ENCODE data around the gene UGT1A1.

The UGT1A1 gene

DNA sequence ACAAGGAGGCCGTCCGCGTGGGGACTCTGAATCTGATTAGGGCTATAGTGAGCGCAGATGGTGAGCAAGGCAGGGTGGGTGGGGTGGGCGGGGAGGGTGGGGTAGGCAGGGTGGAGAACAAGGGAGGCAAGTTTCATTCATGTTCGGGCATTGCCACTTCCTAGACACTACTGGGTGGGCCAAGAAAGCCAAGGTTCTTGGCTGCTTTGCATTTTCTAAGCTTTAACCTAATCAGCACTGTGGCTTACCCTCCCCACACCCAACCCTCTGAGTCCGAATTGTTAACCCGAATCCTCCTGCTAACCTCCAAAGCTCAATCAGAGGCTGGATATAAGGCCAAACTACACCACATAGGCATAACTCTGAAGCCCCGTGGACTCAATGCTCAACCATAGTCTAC is 36.2 kb downstream of the UGT1A1 start:
- no peak for DNase-seq (ENCODE audit: low read depth in 2 of 2)

DNA sequence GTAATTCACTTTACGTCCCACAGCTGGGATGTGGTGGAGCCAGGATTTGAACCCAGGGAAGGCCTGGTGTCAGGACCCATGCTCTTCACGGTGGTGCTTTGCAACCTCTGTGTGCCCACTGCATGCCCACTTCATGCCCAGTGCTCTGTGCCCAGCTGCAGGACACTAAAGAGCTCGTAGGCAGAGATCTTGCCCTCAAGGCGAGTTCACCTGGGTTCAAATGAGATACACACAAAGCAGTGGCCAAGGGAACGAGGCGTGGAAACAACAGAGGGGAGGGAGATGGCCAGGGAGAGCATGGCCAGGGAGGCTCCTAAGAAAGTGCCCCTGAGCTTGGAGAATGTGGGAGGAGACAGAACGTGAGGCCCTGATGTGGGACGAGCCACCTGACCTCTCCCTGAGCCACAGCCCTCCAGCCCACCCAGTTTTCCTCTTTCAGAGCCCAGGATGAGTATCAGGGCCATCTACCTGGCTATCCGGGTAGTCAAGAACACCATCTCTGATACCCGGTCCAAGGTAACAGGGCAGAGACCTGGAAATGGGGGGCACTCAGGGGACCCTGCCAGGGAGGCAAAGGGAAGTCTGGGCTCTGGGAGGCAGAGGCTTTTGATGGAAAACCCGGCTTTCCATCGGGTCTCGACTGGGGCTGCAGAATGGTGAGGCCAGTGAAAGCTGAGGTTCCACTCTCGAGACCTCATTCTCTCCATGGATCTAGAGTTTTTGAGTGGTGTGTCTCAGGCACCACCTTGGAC is 38.4 kb downstream of the UGT1A1 start:
- no peak for DNase-seq (ENCODE audit: low read depth in 2 of 2)

DNA sequence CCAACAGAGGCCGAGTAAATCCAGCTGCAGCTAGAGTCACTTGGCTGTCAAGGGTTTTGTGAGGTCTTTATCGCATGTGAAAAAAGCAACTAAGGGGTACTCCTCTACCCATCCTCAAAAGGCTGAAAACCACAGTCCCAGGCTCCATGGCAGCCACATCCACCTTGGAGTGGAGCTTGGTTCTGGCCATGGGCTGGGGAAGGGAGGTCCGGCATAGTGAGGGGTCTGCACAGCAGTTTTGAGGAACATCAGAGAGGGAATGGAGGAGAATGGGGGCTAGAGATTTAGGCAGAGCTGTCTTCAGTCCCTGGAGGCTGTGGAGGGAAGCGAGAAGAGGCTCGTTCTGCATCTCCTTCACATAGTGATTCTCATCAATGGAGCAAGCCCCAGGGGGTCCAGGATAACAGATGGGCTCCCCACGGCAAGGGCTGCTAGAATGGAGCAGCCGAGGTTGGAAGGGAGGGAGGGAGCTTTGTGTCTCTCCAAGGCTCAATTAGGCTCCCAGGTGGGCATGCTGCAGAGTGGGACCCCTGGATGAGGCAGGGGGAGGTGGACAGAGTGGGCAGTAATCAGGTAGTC is 39.1 kb downstream of the UGT1A1 start:
- DNase-seq (ENCODE audit: low read depth in 2 of 2), result no peak

DNA sequence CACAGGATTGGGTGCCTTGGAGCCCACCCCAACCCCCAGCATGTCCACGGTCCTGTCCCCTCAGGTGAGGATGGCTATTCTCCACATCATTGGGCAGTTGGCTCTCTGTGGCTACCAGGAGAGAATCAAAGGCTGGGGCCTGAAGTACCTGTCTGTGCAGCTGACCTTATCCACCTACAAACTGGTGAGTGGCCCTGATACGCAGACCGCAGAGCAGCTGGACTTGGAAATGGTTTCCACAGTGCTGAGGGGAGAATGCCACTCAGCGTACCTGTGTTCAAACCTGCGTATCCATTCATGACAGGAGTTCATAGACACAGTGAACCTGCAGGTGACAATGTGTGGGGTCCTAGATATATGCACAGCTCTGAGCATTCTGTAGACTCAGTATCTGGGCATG is 39.6 kb downstream of the UGT1A1 start:
- no peak for DNase-seq (ENCODE audit: low read depth in 2 of 2)

DNA sequence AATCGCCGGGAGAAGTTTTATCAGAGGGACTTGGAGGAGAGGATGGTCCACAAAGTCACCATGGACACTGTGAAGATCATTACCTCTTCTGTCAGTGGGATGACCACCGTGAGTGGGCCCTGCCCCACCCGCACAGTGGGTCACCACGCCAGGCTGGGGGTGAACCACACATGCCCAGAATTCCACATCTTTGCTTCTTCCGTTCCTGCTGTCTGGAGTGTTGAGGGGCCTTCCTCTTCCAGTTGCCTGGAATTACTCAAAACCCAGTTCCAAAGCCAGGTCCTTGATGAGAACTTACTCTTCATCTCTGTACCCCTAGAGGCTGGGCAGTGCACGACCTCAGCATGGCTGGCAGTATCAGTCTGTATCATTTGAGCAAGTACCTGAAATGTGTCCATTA is 40.1 kb downstream of the UGT1A1 start:
- DNase-seq (ENCODE audit: low read depth in 2 of 2), result no peak

DNA sequence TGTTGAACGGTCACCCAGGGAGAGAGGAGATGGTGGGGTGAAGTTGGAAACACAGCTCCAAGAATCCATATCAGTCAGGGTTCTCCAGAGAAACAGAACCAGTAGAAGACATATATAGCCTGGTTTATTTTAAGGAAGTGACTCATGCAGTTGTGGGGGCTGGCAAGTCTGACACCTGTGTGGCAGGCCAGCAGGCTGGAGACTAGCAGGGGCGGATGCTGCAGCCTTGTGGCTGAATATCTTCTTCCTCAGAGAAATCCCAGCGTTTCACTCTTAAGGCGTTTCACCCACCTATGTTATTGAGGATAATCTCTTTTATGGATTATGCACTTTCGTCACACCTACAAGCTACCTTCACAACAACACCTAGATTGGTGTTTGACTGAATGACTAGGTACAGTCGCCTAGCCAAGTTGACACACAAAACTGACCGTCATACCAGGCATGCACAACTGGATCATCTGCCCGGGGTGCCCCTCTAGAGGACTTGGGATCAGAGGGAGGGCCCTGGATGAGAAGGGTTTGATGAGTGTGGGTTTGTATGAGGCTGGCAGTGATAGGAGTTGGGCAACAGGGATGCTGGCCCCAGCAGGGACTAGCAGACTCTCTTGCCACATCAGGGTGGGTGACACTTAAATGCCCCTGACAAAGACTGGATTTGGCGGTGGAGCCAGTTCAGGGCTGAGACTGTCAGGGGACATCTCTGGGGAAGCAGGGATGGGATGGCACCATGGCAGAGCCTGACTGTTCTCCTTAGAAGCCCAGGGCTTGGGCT is 41.5 kb downstream of the UGT1A1 start:
- DNase-seq (ENCODE audit: low read depth in 2 of 2), result no peak

DNA sequence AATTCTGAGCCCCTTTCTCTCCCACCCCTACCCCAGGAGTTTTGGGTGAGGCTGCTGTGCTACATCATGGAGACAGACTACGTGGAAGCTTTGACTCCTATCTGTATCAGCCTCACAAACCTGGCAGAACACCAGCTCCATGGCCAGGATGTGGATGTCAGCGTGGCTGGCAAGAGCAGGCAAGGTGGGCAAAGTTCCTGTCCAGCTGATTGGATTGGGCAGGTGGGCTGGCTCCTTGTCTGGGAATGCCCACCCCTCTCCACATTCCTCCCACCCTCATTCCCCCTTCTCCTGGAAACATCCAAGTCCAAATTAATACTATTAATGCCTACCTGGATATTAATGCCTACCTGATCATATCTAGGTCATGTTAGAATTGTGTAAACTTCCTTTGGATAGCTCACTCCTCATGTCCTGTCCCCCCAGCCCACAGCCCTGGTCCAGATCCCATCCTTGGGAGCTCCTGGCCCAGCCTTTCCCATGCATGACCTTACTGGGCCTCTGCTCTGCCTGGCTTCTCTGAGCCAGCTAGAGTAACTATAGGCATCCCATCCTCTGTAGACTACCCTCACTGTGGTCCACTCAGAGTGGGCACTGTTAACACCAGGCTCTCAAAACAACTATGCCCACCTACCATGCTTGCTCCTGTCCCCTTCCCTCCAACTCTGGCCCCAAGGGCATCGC is 42.2 kb downstream of the UGT1A1 start:
- no peak for DNase-seq (ENCODE audit: low read depth in 2 of 2)

DNA sequence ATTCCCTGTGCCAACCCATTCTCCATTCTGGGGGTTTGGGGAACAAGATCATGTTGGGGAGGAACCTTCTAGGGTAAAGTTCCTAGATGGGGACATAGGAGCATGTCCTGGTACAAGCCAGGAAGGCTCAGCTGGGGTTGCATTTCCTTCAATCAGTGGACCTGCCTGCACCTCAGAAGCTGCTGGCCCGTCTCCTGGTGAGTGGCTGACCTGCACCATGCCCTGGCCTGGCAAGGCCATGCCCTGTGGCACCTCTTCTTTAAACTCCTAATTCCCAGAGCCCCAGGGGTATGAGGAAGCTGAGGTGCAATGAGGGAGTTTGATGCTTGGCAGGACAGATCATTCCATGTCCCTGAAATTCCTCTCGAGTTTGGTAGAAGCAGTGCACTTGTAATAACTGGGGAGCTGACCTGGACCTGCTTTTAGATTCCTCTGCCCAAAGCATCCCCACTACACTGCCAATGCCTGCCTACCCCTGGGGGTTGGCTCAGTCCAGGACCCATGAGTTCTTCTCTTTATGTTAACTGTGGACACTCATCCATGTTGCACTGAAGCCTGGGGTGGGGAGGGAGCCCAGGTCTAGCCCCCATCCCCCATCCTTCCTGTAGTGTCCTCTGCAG is 43.3 kb downstream of the UGT1A1 start:
- DNase-seq (ENCODE audit: low read depth in 2 of 2), result no peak

DNA sequence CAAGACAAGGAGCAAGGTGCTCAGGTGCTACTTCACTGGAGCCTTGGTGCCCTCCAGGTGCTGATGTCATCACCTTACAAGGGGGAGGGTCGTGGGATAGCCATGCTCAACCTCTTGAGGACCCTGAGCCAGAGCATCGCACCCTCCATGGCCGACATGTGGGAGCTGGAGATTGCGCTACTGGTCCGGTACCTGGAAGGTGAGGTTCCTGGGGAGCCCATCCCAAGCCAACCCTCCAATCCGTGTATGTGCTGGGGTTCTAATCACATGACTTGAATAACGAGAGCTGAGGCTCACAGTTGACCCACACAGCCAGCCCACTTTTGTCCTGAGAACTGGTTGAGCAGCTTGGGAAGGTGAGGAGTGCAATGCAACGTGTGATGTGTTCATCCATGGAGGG is 43.9 kb downstream of the UGT1A1 start:
- DNase-seq (ENCODE audit: low read depth in 2 of 2), result no peak

DNA sequence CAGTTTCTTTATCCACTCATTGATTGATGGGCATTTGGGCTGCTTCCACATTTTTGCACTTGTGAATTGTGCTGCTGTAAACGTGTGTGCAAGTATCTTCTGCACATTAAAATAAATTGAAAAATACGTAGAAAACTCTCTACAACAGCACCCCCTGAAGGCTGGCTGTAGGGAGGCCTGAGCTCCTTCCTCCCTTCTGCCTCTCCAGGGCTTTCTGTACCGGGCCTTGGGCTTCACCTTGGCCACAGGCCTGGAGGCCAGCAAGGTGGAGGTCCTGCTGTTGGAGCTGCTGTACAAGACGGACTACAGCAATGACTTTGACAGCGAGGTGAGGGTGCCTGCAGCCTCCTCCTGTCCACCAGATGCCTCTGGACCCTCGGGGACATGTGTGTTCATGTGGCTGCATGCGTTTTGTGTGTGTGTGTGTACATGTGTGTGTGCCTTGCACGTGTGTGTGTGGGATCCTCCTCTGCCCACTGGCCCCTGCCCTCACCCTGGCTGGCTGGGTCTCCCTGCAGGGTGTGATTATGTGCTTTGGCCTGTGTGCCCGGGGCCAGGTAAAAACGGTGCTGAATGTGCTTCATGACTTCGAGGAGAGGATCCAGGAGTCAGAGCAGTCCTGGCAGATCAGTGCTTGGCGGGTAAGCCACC is 47.3 kb downstream of the UGT1A1 start:
- DNase-seq (ENCODE audit: low read depth in 2 of 2), result no peak

DNA sequence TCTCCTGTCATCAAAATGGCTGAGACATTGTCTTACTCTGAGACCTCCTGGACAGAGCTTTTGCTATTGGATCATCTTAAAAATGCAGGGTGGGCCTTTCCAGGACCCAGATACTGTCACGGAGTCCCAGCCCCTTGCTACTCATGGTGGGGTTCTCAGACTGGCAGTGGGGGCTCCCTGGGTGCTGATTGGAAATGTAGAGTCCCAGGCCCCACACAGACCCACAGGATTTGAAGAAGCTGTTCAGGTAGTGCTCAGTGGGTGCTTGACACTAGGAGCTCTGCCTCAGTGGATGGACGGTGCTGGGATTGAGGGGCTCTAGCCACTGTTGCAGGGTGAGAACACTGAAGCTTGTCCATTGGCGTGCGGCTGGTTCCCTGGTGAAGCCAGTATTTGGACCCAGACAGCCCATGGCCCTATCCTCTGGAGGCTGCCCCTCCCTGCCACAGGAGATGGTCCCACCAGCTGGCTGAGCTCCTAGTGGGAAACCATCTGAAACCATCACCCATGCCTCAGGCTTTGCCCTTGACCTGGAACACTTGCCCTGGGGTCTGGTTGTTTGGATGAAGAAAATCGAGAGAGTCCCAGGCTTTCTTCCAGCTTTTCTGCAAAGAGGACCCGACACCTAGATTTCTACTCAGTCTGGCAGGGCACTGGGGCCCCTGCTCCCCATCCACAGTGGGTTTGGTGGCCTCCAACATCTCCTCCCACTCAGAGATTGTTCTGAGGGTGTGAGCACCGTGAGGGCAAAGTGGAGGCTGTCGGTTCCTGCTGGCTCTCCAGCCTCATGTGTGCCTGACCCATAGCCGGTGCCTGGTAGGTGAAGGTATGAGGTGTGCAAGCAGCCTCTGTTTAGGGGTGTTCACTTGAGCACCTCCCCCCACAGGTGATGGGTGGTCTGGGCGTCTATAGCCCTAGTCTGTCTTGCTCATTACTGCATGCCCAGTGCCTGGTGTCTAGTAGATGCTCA is 48.2 kb downstream of the UGT1A1 start:
- DNase-seq (ENCODE audit: low read depth in 2 of 2), result no peak

DNA sequence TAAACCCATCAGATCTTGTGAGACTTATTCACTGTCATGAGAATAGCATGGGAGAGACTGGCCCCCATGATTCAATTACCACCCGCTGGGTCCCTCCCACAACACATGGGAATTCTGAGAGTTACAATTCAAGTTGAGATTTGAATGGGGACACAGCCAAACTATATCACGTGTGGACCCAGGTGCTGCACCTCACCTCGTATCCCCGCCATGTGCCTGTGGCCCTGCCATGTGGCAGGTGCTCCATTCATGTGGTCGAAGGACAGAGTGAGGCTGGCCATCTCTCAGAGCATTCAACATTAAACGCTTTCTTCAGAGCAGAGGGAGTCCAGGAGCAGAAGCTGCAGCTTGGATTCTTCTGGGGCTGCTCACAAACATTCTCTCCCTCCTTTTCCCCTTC is 50.3 kb downstream of the UGT1A1 start:
- no peak for DNase-seq (ENCODE audit: low read depth in 2 of 2)

DNA sequence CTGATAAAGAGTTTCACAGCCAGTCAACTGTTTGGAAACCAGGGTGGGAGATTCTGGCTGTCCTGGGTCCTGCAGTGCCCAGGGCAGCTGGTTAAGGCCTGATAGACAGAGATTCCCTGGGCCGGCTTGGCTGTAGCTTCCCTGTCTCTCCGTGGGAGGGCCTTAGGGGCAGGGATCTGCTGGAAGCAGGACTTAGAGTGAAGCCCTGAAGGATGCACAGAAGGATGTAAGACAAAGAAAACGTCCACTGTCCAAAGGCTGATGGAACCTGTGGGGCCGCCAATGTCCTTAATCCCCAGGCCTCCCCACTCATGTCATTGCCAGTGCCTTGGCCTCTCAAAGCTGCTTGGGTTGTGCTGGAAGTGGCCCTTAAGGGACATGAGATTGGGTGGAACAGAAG is 51.0 kb downstream of the UGT1A1 start:
- DNase-seq (ENCODE audit: low read depth in 2 of 2), result no peak

DNA sequence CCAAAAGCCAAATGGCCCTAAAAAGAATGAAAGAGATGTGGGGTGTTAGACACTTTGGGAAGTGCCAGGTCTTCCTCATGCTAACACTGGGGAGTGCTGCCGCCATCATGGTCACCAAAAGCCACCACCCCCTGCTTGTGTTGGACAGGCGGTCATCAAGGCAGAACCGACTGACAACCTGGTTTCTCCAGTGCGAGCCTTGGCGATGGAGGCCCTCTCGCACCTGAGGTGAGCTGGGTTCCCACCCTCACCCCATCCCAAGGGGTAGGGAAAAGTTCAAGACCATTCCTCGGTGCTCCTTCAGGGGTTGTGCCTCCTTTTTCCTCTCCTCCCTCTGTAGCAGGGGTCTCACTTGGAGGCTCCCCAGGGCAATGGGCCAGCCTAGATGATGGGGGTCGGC is 51.7 kb downstream of the UGT1A1 start:
- no peak for DNase-seq (ENCODE audit: low read depth in 2 of 2)

DNA sequence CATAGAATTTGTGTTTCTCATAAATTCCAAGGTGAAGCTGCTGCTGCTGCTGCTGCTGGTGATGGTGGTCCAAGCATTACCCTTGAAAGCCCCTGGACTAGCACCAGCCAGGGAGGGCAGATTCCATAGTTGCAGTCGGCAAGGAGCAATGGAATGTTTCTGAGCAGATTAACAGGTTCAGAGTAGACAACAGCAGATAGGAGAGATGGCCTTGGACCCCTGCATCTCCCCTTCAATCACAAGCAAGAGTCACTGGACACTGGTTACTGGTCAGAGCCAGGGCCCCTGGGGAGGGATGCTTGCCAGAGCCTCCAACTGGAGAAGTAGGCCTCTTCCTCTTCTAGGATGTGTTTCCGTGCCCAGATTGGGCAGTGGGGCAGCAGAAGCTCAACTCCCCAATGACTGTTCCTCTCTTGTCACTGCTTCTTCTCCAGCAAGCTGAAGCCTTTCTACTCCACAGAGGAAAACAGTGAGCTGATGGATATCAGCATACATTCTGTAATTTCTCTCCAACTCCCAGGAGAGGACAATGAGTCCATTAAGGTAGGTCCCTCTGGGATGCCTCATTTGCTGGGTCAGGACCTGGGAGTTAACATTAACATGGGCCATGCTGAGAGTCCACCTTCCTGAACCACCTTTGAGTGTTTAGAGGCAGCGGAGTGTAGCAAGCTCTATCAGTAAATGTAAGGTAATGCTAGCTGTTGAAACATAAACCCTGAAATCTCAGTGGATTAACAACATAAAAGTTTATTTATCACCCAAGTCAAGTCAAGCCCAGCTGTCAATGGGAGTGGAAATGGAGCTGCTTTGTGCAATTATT is 53.4 kb downstream of the UGT1A1 start:
- no peak for DNase-seq (ENCODE audit: low read depth in 2 of 2)

DNA sequence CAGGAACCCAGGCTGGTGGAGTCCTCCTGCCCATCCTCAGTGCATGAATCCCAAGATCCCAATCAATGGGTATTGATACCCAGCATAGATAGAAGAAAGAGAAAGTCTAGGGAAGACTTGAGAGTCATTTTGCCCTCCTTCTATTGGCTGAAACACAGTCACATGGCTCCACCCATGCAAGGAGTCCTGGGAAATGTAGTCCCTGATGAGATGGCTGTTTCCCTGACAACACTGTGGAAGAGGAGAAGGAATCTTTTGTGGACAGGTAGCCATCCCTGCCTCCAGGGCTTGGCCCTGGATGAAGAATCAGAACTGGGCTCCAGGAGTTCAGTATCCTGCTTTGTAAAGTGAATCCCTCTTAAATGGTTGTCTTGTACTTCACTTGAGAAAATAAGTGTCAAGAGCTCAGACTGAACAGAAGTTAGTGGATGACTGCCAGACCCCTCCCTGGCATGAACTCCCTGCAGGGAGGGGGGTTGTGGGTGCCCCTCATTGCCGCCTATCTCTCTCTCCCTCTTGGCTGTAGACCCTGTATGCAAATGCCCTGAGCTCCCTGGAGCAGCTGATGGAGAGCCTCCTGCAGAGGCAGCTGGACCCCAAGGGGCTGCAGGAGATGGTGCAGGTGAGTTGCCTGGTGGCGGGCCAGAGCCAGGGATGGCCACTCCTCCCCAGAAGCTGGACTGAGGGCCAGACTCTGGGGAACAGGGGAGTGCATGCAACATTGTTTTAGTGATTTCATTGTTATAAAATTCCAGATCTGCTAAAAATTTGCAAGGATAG is 54.2 kb downstream of the UGT1A1 start:
- no peak for DNase-seq (ENCODE audit: low read depth in 2 of 2)

DNA sequence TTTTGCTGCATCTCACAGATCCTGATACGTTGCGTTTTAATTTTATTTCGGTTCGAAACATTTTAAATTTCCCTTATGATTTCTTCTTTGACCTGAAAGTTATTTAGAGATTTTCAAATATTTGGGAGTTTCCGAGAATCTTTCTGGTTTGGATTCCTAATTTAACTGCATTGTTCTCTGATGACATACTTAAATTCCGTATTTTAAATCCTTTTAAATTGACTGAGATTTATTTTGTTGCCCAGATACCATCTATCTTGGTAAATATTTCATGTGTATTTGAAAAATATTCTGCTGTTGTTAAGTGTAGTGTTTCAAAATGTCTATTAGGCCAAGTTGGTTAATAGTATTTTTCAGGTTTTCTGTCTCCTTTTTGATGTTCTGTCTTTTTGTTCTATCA is 55.8 kb downstream of the UGT1A1 start:
- no peak for DNase-seq (ENCODE audit: low read depth in 2 of 2)

DNA sequence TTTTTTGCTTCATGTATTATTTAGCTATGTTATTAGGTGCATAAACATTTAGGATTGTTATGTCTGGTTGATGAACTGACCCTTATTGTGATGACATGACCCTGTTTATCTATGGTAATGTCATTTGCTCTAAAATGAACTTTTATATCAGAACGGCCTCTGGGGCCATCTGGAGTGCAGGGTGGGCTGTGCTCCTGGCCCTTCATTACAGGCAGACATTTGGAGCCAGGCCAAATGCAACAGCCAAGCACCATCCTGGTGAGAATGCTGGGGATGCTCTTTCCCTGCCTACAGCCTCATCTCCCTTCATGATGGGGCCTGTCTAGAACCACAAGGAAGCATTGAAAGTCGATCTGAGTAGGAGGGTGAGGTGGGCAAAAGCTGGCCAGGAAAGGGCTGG is 56.3 kb downstream of the UGT1A1 start:
- no peak for DNase-seq (ENCODE audit: low read depth in 2 of 2)

DNA sequence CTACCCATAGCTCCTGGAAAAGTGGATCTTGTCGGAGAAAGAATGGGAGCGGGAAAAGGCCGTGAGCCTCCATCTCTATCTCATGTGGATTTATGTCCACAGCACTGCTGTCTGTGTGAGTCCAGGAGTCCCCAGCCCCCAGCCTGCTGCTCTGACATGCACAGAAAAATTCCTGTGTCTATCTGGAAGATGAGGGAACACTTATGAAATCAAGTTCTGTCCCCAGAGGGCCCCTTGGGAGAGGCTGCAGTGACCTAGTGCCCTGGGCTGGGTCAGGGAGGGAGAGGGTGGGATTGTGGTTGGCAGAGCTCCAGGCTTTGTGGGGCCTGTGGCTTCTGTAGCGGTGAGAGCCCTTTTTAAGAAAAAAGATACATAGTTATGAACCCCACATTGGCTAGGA is 56.7 kb downstream of the UGT1A1 start:
- DNase-seq (ENCODE audit: low read depth in 2 of 2), result no peak

Measured in stimulated activated CD4-positive, alpha-beta T cell treated with anti-CD3 and anti-CD28 coated beads, Interleukin-15, amount 100 ng/mL, for 48 hours (primary cell).